WI38 (cell line): ENCODE measurements around the gene IREB2.

Experiments used
- H3K4me3 ChIP-seq: 2 replicates; pipeline ENCODE4 v1.5.1; 2011; ENCODE audit warnings: low read depth, mild to moderate bottlenecking, control low read depth, low read length
- TF ChIP-seq, protein P1 (sequence below): IDR thresholded peaks from 2 replicates; pipeline ENCODE4 v1.5.1; 2012; ENCODE audit warnings: low read depth, mild to moderate bottlenecking, control low read depth, low read length

IREB2 gene

DNA sequence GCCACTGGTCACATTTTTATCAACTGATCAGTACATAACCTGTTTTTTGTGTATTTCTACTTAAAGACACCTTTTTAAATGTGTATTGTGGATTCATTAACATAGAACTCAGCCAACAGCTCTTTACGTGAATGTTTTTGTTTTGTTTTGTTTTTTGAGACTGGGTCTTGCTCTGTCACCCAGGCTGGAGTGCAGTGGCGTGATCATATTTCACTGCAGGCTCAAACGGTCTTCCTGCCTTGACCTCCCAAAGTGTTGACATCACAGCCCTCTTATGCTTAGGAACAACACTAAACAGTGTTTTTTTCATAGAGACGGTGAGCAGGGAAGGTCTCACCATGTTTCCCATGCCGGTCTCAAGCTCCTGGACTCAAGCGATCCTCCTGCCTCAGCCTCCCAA lies 112.2 kb downstream of the IREB2 start:
- H3K4me3 ChIP-seq, result no peak overlapping the region
- TF ChIP-seq, protein P1, sequence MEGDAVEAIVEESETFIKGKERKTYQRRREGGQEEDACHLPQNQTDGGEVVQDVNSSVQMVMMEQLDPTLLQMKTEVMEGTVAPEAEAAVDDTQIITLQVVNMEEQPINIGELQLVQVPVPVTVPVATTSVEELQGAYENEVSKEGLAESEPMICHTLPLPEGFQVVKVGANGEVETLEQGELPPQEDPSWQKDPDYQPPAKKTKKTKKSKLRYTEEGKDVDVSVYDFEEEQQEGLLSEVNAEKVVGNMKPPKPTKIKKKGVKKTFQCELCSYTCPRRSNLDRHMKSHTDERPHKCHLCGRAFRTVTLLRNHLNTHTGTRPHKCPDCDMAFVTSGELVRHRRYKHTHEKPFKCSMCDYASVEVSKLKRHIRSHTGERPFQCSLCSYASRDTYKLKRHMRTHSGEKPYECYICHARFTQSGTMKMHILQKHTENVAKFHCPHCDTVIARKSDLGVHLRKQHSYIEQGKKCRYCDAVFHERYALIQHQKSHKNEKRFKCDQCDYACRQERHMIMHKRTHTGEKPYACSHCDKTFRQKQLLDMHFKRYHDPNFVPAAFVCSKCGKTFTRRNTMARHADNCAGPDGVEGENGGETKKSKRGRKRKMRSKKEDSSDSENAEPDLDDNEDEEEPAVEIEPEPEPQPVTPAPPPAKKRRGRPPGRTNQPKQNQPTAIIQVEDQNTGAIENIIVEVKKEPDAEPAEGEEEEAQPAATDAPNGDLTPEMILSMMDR, result no peak

DNA sequence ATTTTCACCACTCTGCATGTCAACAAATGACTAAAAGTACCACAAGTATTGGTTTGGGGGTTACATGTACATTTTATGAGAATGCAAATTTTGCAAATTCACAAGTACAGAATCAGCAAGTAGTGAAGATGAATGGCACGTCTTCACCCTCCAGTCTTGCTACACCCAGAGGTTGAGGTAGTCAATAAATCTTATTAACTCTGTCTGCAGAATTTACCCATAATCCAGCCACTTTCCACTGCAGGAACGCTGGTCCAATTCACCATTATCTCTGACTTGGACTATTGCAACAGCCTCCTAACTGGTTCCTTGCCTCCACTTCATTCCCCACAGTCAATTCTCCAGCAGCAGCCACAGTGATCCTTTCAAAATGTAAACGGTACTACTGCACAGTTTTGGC lies 112.8 kb downstream of the IREB2 start:
- no peak overlapping the region for H3K4me3 ChIP-seq
- TF ChIP-seq, protein P1, result no peak
